ENCODE results near the gene PFKP.
"Not testable (repeated sequence)": the region's sequence is repeated elsewhere in the genome, so short reads cannot be mapped to it uniquely, and the experiment has no call there.

The PFKP gene

DNA sequence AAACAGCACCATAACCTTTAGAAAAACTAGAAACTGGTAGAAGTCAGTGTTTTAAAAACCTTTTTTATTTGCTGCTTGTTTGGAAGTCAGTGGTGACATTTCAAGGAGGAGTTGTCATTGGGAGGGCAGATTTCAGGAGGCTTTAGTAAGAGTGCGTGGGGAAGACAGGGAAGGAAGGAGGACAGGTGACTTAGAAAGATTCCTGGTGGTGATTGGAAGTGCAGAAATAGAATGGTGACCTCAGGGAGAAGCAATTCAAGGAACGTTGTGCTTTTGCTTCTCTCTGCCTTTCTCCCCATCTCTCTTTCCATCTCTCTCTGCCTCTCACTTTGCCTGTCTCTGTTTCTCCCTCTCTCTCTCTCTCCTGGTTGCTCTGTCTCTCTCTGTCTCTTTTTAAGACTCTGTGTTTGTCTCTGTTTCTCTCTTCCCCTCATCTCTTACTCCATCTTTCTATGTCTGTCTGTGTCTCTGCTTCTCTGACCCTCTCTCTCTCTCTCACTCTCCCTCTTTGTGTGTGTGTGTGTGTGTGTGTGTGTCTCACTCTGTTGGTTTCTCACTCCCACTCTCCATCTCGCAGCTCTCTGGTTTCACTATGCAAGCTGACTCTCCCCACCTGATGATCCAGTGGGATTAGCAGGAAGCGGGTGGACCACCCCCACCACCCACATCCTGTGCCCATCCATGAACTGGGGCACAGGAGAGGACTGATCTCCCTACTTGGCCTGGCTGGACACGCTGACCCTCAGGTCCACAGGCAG is 10.9 kb upstream of the PFKP start:
- TF ChIP-seq, protein P1, sequence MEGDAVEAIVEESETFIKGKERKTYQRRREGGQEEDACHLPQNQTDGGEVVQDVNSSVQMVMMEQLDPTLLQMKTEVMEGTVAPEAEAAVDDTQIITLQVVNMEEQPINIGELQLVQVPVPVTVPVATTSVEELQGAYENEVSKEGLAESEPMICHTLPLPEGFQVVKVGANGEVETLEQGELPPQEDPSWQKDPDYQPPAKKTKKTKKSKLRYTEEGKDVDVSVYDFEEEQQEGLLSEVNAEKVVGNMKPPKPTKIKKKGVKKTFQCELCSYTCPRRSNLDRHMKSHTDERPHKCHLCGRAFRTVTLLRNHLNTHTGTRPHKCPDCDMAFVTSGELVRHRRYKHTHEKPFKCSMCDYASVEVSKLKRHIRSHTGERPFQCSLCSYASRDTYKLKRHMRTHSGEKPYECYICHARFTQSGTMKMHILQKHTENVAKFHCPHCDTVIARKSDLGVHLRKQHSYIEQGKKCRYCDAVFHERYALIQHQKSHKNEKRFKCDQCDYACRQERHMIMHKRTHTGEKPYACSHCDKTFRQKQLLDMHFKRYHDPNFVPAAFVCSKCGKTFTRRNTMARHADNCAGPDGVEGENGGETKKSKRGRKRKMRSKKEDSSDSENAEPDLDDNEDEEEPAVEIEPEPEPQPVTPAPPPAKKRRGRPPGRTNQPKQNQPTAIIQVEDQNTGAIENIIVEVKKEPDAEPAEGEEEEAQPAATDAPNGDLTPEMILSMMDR (IDR thresholded peaks at IDR 0.05; ENCODE audit: low read depth, low read length) = no peak
- H3K4me3 ChIP-seq (ENCODE audit: low read depth, low read length) = no peak overlapping the region

- TF ChIP-seq, protein P1 (IDR thresholded peaks at IDR 0.05; ENCODE audit: low read depth, low read length) = no peak
- no peak overlapping the region for H3K4me3 ChIP-seq (ENCODE audit: low read depth, low read length)
These were observed 9.4 kb upstream of the PFKP start for GRCh38 chr10:3057946-3058345.

DNA sequence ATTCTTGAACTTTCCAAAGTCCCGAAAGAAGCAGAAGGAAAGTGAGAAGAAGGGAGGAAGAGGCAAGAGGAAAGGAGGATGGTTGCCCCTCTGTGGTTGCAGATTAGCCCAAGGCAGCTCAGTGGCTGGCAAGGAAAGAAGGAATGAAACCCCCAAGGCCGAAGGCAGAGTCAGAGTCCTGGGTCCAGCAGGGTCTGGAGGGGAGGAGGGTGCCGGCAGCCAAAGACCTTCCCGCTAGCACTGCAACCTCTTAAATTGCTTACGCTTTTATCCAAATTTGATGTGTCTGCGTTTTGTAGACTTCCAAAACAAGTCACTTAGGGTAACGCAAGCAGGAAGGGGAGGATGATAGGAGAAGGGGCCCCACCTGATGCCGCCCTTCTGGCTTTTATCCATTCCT is 7.4 kb upstream of the PFKP start:
- TF ChIP-seq, protein P1 (IDR thresholded peaks at IDR 0.05; ENCODE audit: low read depth, low read length) = no peak
- H3K4me3 ChIP-seq (ENCODE audit: low read depth, low read length) = no peak overlapping the region

DNA sequence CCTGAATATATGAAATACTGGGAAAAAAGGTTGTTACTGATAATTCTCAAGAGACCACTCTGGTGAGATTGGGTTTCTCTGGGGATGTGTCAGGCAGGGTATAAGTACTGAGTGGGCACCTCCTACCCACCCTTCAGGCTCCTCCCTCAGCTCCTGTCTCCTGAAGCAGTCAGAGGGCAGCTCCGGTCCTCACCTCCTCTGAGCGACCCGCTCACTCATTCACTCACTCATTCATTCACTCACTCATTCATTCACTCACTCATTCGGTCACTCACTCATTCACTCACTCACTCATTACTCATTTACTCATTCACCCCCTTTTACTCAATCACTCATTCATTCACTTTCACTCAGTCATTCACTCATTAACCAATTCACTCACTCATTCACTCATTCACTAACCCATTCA is 6.9 kb upstream of the PFKP start:
- TF ChIP-seq, protein P1 (IDR thresholded peaks at IDR 0.05; ENCODE audit: low read depth, low read length) = no peak
- no peak overlapping the region for H3K4me3 ChIP-seq (ENCODE audit: low read depth, low read length)

GRCh38 chr10:3061323-3061898 is 5.9 kb upstream of the PFKP start:
- not testable (repeated sequence) for H3K4me3 ChIP-seq (ENCODE audit: low read depth, low read length)

- TF ChIP-seq, protein P1 (IDR thresholded peaks at IDR 0.05; ENCODE audit: low read depth, low read length) = no peak
- H3K4me3 ChIP-seq (ENCODE audit: low read depth, low read length) = no peak overlapping the region
These were observed 4.7 kb upstream of the PFKP start for GRCh38 chr10:3062502-3063186.

GRCh38 chr10:3064423-3064822 is 2.9 kb upstream of the PFKP start:
- H3K4me3 ChIP-seq (ENCODE audit: low read depth, low read length) = no peak overlapping the region
- TF ChIP-seq, protein P1 (IDR thresholded peaks at IDR 0.05; ENCODE audit: low read depth, low read length) = no peak

All from WI38 (cell line).